HCT116 (cell line): ENCODE measurements around the gene PLEKHA6. TPM values are rescaled to one million over a fixed set of nuclear protein-coding genes. Genes with fewer than 3 reads are reported as not detected.

Experiments
- ATAC-seq: fragments of 200-7000 bp; cut with Tn5 transposase; 2 replicates; pipeline ENCODE4 v1.9.1; 2020; ENCODE audit warnings: mild to moderate bottlenecking, moderate library complexity
- BruUV-seq: library from RNA; stranded (reverse); fragments of 400-500 nt; replicated peaks from 2 replicates; lab custom pipeline; 2021; lab: Mats Ljungman, UMichigan
- CTCF ChIA-PET: fragments of 300-600 bp; sonication (Branson Sonifier 250); formaldehyde crosslinking; loops from one replicate; lab custom pipeline; 2021; ENCODE audit warnings: antibody characterized with exemption; lab: Charles Lee
- POLR2A ChIA-PET: fragments of 300-600, 350-600 bp; sonication (Branson Sonifier 250); formaldehyde crosslinking; loops from one replicate; lab custom pipeline; 2021; ENCODE audit warnings: antibody characterized with exemption; lab: Charles Lee
- RAD21 ChIA-PET, 2 experiments: fragments of 300-600 bp; sonication (Branson Sonifier 250); formaldehyde crosslinking; loops; one replicate each; lab custom pipeline; 2023; ENCODE audit warnings: low total read pairs in 2 of 2; ENCODE audit not compliant: uncharacterized antibody in 2 of 2, unreplicated experiment in 2 of 2, low non-redundant PET in 1 of 2; lab: Charles Lee
- DNase-seq: peaks from one replicate; pipeline ENCODE4 v3.0.0-alpha.2; 2010; ENCODE audit warnings: low read depth, low spot score
- H2AFZ ChIP-seq: fragments of 200-600 bp; shearing (Covaris generic), sonication (generic); 2 replicates; pipeline ENCODE4 v1.6.1; 2017; ENCODE audit warnings: low read depth, mixed run types, mixed read lengths, antibody characterized with exemption, low read length; ENCODE audit not compliant: poor library complexity, severe bottlenecking
- H3K27ac ChIP-seq: 2 replicates; pipeline ENCODE4 v1.5.1; 2012; ENCODE audit warnings: low read depth, low read length
- H3K27me3 ChIP-seq: fragments of 200-600 bp; sonication (generic); 2 replicates; pipeline ENCODE4 v1.6.1; 2016; ENCODE audit warnings: mixed run types, low read length, mixed read lengths; ENCODE audit not compliant: insufficient read depth
- H3K36me3 ChIP-seq, 2 experiments: fragments of 200-500 bp in 1 of 2; fragments of 200-600 bp in 1 of 2; sonication (Bioruptor generic) in 1 of 2; sonication (generic) in 1 of 2; 2 replicates each; pipeline versions ENCODE4 v1.5.1 to v1.6.1; 2014 to 2016; ENCODE audit warnings: low read length in 2 of 2, inconsistent platforms in 1 of 2, mixed read lengths in 1 of 2, mixed run types in 1 of 2; ENCODE audit not compliant: insufficient read depth in 2 of 2, control insufficient read depth in 1 of 2
- H3K4me1 ChIP-seq, 2 experiments: fragments of 200-600 bp in 1 of 2; sonication (generic) in 1 of 2; 2 replicates each; pipeline versions ENCODE4 v1.5.1 to v1.6.1; 2012 to 2017; ENCODE audit warnings: low read length in 2 of 2, inconsistent platforms in 1 of 2, mild to moderate bottlenecking in 1 of 2, mixed read lengths in 1 of 2, mixed run types in 1 of 2, moderate library complexity in 1 of 2; ENCODE audit not compliant: insufficient read depth in 2 of 2, control insufficient read depth in 1 of 2
- H3K4me2 ChIP-seq: fragments of 200-600 bp; sonication (generic); 2 replicates; pipeline ENCODE4 v1.6.1; 2017; ENCODE audit warnings: mixed run types, low read length, mixed read lengths
- H3K4me3 ChIP-seq, 2 experiments: fragments of 200-600 bp in 1 of 2; sonication (generic) in 1 of 2; replicated peaks in 1 of 2; 2 replicates each; pipeline ENCODE4 v1.5.1; 2011 to 2016; ENCODE audit warnings: low read length in 2 of 2, control low read depth in 1 of 2, low read depth in 1 of 2, mild to moderate bottlenecking in 1 of 2, mixed read lengths in 1 of 2, mixed run types in 1 of 2
- H3K79me2 ChIP-seq: fragments of 200-600 bp; sonication (generic); 2 replicates; pipeline ENCODE4 v1.6.1; 2017; ENCODE audit warnings: mild to moderate bottlenecking, mixed run types, low read length, moderate library complexity, mixed read lengths; ENCODE audit not compliant: insufficient read depth
- H3K9ac ChIP-seq: fragments of 200-600 bp; sonication (generic); 2 replicates; pipeline ENCODE4 v1.6.1; 2016; ENCODE audit warnings: low read length, mixed read lengths
- H3K9me2 ChIP-seq: fragments of 200-600 bp; sonication (generic), shearing (Covaris generic); 2 replicates; pipeline ENCODE4 v1.6.1; 2017; ENCODE audit warnings: mixed run types, mild to moderate bottlenecking, moderate library complexity; ENCODE audit not compliant: insufficient read depth
- H3K9me3 ChIP-seq, 2 experiments: fragments of 200-500 bp in 1 of 2; fragments of 200-600 bp in 1 of 2; sonication (Bioruptor generic) in 1 of 2; sonication (generic) in 1 of 2; 2 replicates each; pipeline ENCODE4 v1.6.1; 2014 to 2017; ENCODE audit warnings: low read length in 2 of 2, mixed read lengths in 2 of 2, inconsistent platforms in 1 of 2, low read depth in 1 of 2, mild to moderate bottlenecking in 1 of 2, mixed run types in 1 of 2, moderate library complexity in 1 of 2; ENCODE audit not compliant: control insufficient read depth in 1 of 2, insufficient read depth in 1 of 2
- H4K20me1 ChIP-seq: fragments of 200-600 bp; sonication (generic), shearing (Covaris generic); 2 replicates; pipeline ENCODE4 v1.6.1; 2017; ENCODE audit warnings: mixed run types, mild to moderate bottlenecking, moderate library complexity; ENCODE audit not compliant: insufficient read depth
- EZH2 ChIP-seq: fragments of 200-600 bp; sonication (generic); IDR thresholded peaks from 2 replicates; pipeline ENCODE4 v1.6.1; 2017; ENCODE audit warnings: antibody characterized with exemption, mixed run types
- FOSL1 ChIP-seq: IDR thresholded peaks from 2 replicates; pipeline ENCODE4 v1.6.1; 2012; ENCODE audit warnings: low read depth
- JUND ChIP-seq: IDR thresholded peaks from 2 replicates; pipeline ENCODE4 v1.6.1; 2012
- POLR2A ChIP-seq: IDR thresholded peaks from 2 replicates; pipeline ENCODE4 v1.7.0; 2011; ENCODE audit warnings: borderline replicate concordance; ENCODE audit not compliant: insufficient read depth, insufficient read length; ENCODE audit errors: extremely low read depth
- POLR2AphosphoS5 ChIP-seq: IDR thresholded peaks from 2 replicates; pipeline ENCODE4 v1.6.1; 2011; ENCODE audit warnings: mild to moderate bottlenecking, low read depth, low read length, moderate library complexity
- YY1 ChIP-seq: IDR thresholded peaks from 2 replicates; pipeline ENCODE4 v1.6.1; 2011; ENCODE audit warnings: low read length, low read depth, moderate library complexity, mild to moderate bottlenecking; ENCODE audit not compliant: insufficient replicate concordance; ENCODE audit errors: extremely low read depth
- ZFX ChIP-seq: fragments of 450-650 bp; IDR thresholded peaks from 2 replicates; pipeline ENCODE4 v1.6.1; 2017
- ZNF274 ChIP-seq: fragments of 200-500 bp; sonication (Bioruptor generic); IDR thresholded peaks from 2 replicates; pipeline ENCODE4 v1.6.1; 2014; ENCODE audit warnings: mild to moderate bottlenecking, low read depth, low read length, inconsistent platforms
- intact Hi-C: fragments of 100-400 bp; cut with micrococcal nuclease; formaldehyde crosslinking; loops from 2 replicates; pipeline ENCODE4 v1.10.0; 2022
- total RNA-seq: library from RNA; stranded (reverse); gene quantifications from one replicate; pipeline ENCODE4 v1.2.1, GENCODE V29; 2021; ENCODE audit not compliant: unreplicated experiment
- TF ChIP-seq, protein P1 (sequence below), 3 experiments: fragments of 200-600 bp in 1 of 3; sonication (generic) in 1 of 3; IDR thresholded peaks in 2 of 3; conservative IDR thresholded peaks in 1 of 3; 2 replicates each; pipeline ENCODE4 v1.5.1; 2012 to 2017; ENCODE audit warnings: low read depth in 2 of 3, low read length in 2 of 3, antibody characterized with exemption in 1 of 3, borderline replicate concordance in 1 of 3, control low read depth in 1 of 3, mild to moderate bottlenecking in 1 of 3, mixed read lengths in 1 of 3, mixed run types in 1 of 3, moderate library complexity in 1 of 3; ENCODE audit not compliant: insufficient read depth in 1 of 3
- TF ChIP-seq, protein P2 (sequence below): IDR thresholded peaks from 2 replicates; pipeline ENCODE4 v1.6.1; 2012; ENCODE audit warnings: low read depth
- TF ChIP-seq, protein P3 (sequence below): IDR thresholded peaks from 2 replicates; pipeline ENCODE4 v1.6.1; 2012

PLEKHA6 gene
- total RNA-seq, 1 experiment from 2014 or later = 13.1 TPM

DNA sequence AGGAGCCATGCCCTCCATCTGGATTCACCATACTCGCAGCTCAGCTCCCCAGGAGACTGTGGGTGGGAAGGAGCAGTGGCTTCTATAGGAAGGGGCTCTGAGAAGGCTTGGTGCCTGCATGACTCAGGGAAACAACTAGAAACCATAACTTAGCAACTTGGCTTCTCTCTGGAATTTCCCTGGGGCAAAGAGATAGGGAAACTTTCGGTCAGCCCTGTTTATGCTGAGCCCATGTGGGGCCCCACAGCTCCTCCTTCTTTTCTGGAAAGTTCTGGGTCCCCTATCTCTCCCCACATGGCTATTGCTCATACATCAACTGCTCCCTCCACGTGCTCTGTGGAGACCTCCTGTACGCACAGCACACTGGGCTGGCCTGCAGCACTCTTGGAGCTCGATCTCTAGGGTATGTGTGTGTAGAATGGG is 39.3 kb downstream of the PLEKHA6 start:
- no peaks in the 10 kb centered on the region for H3K36me3 ChIP-seq
- ChIA-PET POLR2A (no interaction called here), CTCF (no interaction called here)
- H2AFZ ChIP-seq = no peak overlapping the region
- H4K20me1 ChIP-seq = no peaks in the 10 kb centered on the region
- no peaks in the 10 kb centered on the region for H3K27me3 ChIP-seq
- peaks cover 19 to 43% of the 10 kb centered on the region in 2 experiments for H3K4me1 ChIP-seq
- H3K9me2 ChIP-seq = no peaks in the 10 kb centered on the region
- no peak overlapping the region for H3K27ac ChIP-seq
- no peak for DNase-seq
- no peak overlapping the region for H3K4me3 ChIP-seq
- H3K9ac ChIP-seq = no peak overlapping the region
- TF ChIP-seq EZH2 = no peak
- TF ChIP-seq, protein P1, sequence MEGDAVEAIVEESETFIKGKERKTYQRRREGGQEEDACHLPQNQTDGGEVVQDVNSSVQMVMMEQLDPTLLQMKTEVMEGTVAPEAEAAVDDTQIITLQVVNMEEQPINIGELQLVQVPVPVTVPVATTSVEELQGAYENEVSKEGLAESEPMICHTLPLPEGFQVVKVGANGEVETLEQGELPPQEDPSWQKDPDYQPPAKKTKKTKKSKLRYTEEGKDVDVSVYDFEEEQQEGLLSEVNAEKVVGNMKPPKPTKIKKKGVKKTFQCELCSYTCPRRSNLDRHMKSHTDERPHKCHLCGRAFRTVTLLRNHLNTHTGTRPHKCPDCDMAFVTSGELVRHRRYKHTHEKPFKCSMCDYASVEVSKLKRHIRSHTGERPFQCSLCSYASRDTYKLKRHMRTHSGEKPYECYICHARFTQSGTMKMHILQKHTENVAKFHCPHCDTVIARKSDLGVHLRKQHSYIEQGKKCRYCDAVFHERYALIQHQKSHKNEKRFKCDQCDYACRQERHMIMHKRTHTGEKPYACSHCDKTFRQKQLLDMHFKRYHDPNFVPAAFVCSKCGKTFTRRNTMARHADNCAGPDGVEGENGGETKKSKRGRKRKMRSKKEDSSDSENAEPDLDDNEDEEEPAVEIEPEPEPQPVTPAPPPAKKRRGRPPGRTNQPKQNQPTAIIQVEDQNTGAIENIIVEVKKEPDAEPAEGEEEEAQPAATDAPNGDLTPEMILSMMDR (IDR thresholded peaks at IDR 0.05 in 2 of 3, conservative IDR thresholded peaks at IDR 0.05 in 1 of 3; ENCODE audit: borderline replicate concordance in 1 of 3, insufficient read depth in 1 of 3, low read depth in 2 of 3, low read length in 2 of 3) = no peak
- TF ChIP-seq, all 23 proteins: peak for 0
- Histone ChIP-seq H3K9me3 (no peaks in the 10 kb centered on the region), H3K4me2 (peak overlapping the region; percentile 67), H3K79me2 (no peaks in the 10 kb centered on the region)
- RAD21 ChIA-PET = no interaction called here
- no TSS peak for BruUV-seq
- intact Hi-C loops = no loop called here
- ATAC-seq = no peak

DNA sequence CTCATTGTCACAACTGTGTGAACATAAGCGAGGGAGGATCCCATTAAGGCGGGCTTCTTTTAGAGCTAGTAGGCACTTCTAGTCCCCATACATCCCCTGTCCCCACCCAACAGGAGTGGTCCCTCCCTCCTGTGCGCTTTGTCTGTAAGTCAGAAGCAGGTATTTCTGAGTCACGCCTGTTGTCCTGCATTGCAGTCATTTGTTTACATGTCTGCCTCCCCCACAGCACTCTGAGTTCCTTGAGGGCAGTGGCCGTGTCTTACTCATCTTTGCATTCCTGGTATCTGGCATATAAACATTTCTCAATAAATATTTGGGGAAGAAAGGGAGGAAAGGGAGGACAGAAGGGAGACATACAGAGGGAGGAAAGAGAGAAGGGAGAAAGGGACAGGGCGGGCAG is 40.3 kb downstream of the PLEKHA6 start:
- Histone ChIP-seq H4K20me1 (no peaks in the 10 kb centered on the region), H3K36me3 (no peaks in the 10 kb centered on the region), H3K9me3 (no peaks in the 10 kb centered on the region), H3K4me3 (peak overlapping the region in 1 of 2 experiments; percentile 32; a peak in 2 of 4 replicates), H2AFZ (no peak overlapping the region), H3K27ac (no peak overlapping the region), H3K4me1 (peaks cover 19 to 42% of the 10 kb centered on the region in 2 experiments), H3K9me2 (no peaks in the 10 kb centered on the region), H3K79me2 (no peaks in the 10 kb centered on the region), H3K4me2 (peak overlapping the region; percentile 67), H3K9ac (peak overlapping the region; percentile 16; the same call in 1 of the 2 replicates), H3K27me3 (no peaks in the 10 kb centered on the region)
- ATAC-seq = peak; percentile 88
- BruUV-seq = no TSS peak
- intact Hi-C loops = no loop called here
- ChIA-PET POLR2A (no interaction called here), CTCF (no interaction called here), RAD21 (no interaction called here)
- peak; percentile 69 for DNase-seq
- TF ChIP-seq, protein P2, sequence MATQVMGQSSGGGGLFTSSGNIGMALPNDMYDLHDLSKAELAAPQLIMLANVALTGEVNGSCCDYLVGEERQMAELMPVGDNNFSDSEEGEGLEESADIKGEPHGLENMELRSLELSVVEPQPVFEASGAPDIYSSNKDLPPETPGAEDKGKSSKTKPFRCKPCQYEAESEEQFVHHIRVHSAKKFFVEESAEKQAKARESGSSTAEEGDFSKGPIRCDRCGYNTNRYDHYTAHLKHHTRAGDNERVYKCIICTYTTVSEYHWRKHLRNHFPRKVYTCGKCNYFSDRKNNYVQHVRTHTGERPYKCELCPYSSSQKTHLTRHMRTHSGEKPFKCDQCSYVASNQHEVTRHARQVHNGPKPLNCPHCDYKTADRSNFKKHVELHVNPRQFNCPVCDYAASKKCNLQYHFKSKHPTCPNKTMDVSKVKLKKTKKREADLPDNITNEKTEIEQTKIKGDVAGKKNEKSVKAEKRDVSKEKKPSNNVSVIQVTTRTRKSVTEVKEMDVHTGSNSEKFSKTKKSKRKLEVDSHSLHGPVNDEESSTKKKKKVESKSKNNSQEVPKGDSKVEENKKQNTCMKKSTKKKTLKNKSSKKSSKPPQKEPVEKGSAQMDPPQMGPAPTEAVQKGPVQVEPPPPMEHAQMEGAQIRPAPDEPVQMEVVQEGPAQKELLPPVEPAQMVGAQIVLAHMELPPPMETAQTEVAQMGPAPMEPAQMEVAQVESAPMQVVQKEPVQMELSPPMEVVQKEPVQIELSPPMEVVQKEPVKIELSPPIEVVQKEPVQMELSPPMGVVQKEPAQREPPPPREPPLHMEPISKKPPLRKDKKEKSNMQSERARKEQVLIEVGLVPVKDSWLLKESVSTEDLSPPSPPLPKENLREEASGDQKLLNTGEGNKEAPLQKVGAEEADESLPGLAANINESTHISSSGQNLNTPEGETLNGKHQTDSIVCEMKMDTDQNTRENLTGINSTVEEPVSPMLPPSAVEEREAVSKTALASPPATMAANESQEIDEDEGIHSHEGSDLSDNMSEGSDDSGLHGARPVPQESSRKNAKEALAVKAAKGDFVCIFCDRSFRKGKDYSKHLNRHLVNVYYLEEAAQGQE = no peak
- peak; percentile 77 for TF ChIP-seq JUND
- TF ChIP-seq POLR2A = no peak
- no peak for TF ChIP-seq ZNF274
- TF ChIP-seq POLR2AphosphoS5 = peak; percentile 29; the same call in 1 of the 2 replicates
- TF ChIP-seq YY1 = peak; percentile 14
- TF ChIP-seq, protein P3, sequence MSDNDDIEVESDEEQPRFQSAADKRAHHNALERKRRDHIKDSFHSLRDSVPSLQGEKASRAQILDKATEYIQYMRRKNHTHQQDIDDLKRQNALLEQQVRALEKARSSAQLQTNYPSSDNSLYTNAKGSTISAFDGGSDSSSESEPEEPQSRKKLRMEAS = no peak
- no peak for TF ChIP-seq ZFX
- TF ChIP-seq, protein P1 (IDR thresholded peaks at IDR 0.05 in 2 of 3, conservative IDR thresholded peaks at IDR 0.05 in 1 of 3; ENCODE audit: borderline replicate concordance in 1 of 3, insufficient read depth in 1 of 3, low read depth in 2 of 3, low read length in 2 of 3) = no peak
- TF ChIP-seq FOSL1 = peak; percentile 83
- TF ChIP-seq EZH2 = no peak
